Measurements from ENCODE around the gene TCAF1.

Gene TCAF1

GRCh38 chr7:143901668-143902331, at the start of gene TCAF1:
TSS of gene TCAF1 (minus strand) at chr7:143902176. CDS start at chr7:143876608, 25,568 bp downstream.
- peak within 1 kb of the TSS; percentile 86 to 90 for H3K9ac ChIP-seq (ENCODE audit: low read depth in 1 of 2, low read length in 2 of 2)
- no peaks in the 10 kb centered on the region for H3K27me3 ChIP-seq (ENCODE audit: control insufficient read depth in 2 of 2, insufficient read depth in 2 of 2, low read length in 2 of 2)
- peaks cover 0 to 7% of the 10 kb centered on the region in 2 donors for H3K4me1 ChIP-seq (ENCODE audit: control insufficient read depth in 2 of 2, insufficient read depth in 2 of 2, low read length in 2 of 2)
- no peaks in the 10 kb centered on the region for H3K36me3 ChIP-seq (ENCODE audit: control insufficient read depth in 2 of 2, insufficient read depth in 2 of 2, low read length in 2 of 2)
- peak within 1 kb of the TSS; percentile 95 to 98 for H3K27ac ChIP-seq (ENCODE audit: low read depth in 2 of 2, low read length in 2 of 2)
- peak within 1 kb of the TSS; percentile 76 to 95 for H3K4me3 ChIP-seq (ENCODE audit: low read length in 2 of 2)
- H3K9me3 ChIP-seq (ENCODE audit: control insufficient read depth in 2 of 2, low read length in 2 of 2) = no peaks in the 10 kb centered on the region

GRCh38 chr7:143948733-143949132, 46.8 kb upstream of the TCAF1 start:
- Histone ChIP-seq H3K4me3 (ENCODE audit: low read length in 2 of 2) (no peak overlapping the region), H3K9me3 (ENCODE audit: control insufficient read depth in 2 of 2, low read length in 2 of 2) (no peaks in the 10 kb centered on the region), H3K36me3 (ENCODE audit: control insufficient read depth in 2 of 2, insufficient read depth in 2 of 2, low read length in 2 of 2) (no peaks in the 10 kb centered on the region), H3K9ac (ENCODE audit: low read depth in 1 of 2, low read length in 2 of 2) (no peak overlapping the region), H3K27ac (ENCODE audit: low read depth in 2 of 2, low read length in 2 of 2) (no peak overlapping the region), H3K4me1 (ENCODE audit: control insufficient read depth in 2 of 2, insufficient read depth in 2 of 2, low read length in 2 of 2) (no peaks in the 10 kb centered on the region), H3K27me3 (ENCODE audit: control insufficient read depth in 2 of 2, insufficient read depth in 2 of 2, low read length in 2 of 2) (no peaks in the 10 kb centered on the region)

GRCh38 chr7:143947111-143947510, 45.1 kb upstream of the TCAF1 start:
- Histone ChIP-seq H3K9me3 (ENCODE audit: control insufficient read depth in 2 of 2, low read length in 2 of 2) (no peaks in the 10 kb centered on the region), H3K4me1 (ENCODE audit: control insufficient read depth in 2 of 2, insufficient read depth in 2 of 2, low read length in 2 of 2) (no peaks in the 10 kb centered on the region), H3K27ac (ENCODE audit: low read depth in 2 of 2, low read length in 2 of 2) (no peak overlapping the region), H3K27me3 (ENCODE audit: control insufficient read depth in 2 of 2, insufficient read depth in 2 of 2, low read length in 2 of 2) (no peaks in the 10 kb centered on the region), H3K4me3 (ENCODE audit: low read length in 2 of 2) (no peak overlapping the region), H3K36me3 (ENCODE audit: control insufficient read depth in 2 of 2, insufficient read depth in 2 of 2, low read length in 2 of 2) (no peaks in the 10 kb centered on the region), H3K9ac (ENCODE audit: low read depth in 1 of 2, low read length in 2 of 2) (no peak overlapping the region)

- no peak overlapping the region for H3K4me3 ChIP-seq (ENCODE audit: low read length in 2 of 2)
- no peak overlapping the region for H3K9ac ChIP-seq (ENCODE audit: low read depth in 1 of 2, low read length in 2 of 2)
- H3K36me3 ChIP-seq (ENCODE audit: control insufficient read depth in 2 of 2, insufficient read depth in 2 of 2, low read length in 2 of 2) = no peaks in the 10 kb centered on the region
- H3K27me3 ChIP-seq (ENCODE audit: control insufficient read depth in 2 of 2, insufficient read depth in 2 of 2, low read length in 2 of 2) = no peaks in the 10 kb centered on the region
- H3K9me3 ChIP-seq (ENCODE audit: control insufficient read depth in 2 of 2, low read length in 2 of 2) = no peaks in the 10 kb centered on the region
- H3K4me1 ChIP-seq (ENCODE audit: control insufficient read depth in 2 of 2, insufficient read depth in 2 of 2, low read length in 2 of 2) = no peaks in the 10 kb centered on the region
- H3K27ac ChIP-seq (ENCODE audit: low read depth in 2 of 2, low read length in 2 of 2) = no peak overlapping the region
These were observed 43.4 kb upstream of the TCAF1 start for GRCh38 chr7:143945423-143945822.

DNA sequence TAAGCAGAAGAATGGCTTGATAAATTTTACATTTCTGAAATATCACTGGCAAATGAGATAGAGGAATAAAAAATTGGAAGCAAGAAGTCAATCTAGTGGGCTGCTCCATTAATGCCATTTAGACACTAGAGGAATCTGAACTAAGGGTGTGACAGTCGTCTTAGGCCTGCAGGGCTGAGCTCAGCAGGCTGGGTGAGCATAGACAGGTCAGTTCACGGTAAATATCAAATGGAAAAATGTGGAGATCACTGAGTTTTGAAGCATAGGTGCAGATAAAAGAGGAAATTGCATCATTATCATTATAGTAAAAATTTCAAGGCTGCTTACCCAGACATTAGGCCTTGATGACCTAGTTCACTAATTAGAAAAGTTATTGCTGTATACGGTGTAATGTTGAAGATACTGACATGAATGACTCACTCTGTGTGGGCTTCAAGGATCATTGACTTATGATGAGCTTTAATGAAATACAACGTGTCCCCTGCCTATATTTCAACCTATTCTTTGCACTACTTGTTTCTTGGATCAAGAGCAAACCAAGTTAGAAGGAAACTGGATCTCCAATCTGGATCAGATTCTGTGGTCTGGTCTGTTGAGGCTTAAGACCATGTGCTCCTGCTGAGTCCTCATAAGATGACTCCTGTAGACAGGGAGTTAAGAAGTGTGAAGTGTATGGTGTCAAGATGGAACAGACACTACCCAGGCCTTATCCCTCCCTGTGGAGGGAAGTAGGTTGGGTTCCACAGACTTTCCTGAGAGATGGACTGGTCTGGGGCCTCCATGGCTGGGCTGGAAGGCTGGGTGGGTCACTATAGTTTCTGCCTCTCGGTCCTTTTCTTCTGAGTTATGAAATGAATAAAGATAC, 36.6 kb upstream of the TCAF1 start:
- H3K27me3 ChIP-seq (ENCODE audit: control insufficient read depth in 2 of 2, insufficient read depth in 2 of 2, low read length in 2 of 2) = no peaks in the 10 kb centered on the region
- no peaks in the 10 kb centered on the region for H3K36me3 ChIP-seq (ENCODE audit: control insufficient read depth in 2 of 2, insufficient read depth in 2 of 2, low read length in 2 of 2)
- no peak overlapping the region for H3K4me3 ChIP-seq (ENCODE audit: low read length in 2 of 2)
- H3K27ac ChIP-seq (ENCODE audit: low read depth in 2 of 2, low read length in 2 of 2) = no peak overlapping the region
- H3K4me1 ChIP-seq (ENCODE audit: control insufficient read depth in 2 of 2, insufficient read depth in 2 of 2, low read length in 2 of 2) = no peaks in the 10 kb centered on the region
- no peaks in the 10 kb centered on the region for H3K9me3 ChIP-seq (ENCODE audit: control insufficient read depth in 2 of 2, low read length in 2 of 2)
- H3K9ac ChIP-seq (ENCODE audit: low read depth in 1 of 2, low read length in 2 of 2) = no peak overlapping the region

DNA sequence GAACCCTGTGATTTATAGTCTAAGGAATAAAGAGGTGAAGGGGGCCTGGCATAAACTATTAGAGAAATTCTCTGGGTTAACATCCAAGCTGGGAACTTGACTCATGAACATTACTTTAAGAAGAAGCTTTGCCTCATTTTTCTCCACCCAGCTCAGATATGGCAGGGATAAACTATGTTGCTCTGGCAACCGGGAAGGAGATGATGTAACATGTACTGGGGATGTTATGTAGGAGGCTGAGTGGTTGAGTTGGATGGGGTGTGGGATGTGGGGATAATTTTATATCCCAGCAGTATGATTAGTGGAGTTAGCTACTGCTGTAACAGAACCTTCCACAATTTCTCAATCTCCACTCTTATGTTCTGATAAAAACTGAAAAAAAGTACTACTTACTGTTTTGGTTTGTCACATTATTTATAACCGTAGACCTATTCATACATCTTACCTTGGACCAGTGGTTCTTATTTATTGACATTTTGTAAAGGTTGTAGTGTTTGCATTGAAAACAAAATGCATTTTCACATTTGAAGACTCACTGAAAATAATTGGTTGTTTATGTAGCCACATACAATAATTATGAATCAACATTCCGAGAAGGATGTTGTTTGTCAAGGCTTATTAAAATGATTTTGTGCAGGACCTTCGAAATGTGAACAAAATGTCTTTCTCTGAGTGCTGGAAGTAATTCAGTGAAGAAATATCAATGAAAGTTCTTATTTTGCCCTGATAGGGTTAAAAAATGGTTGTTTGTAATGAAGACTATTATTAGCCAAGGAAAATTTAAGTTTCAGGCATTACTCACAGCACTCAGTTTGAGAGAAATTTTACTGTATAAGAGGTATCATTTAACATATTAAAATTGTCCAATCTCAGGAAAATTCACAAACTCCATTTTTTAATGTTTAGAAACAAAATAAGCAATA, 34.4 kb upstream of the TCAF1 start:
- Histone ChIP-seq H3K27ac (ENCODE audit: low read depth in 2 of 2, low read length in 2 of 2) (no peak overlapping the region), H3K4me1 (ENCODE audit: control insufficient read depth in 2 of 2, insufficient read depth in 2 of 2, low read length in 2 of 2) (no peaks in the 10 kb centered on the region), H3K27me3 (ENCODE audit: control insufficient read depth in 2 of 2, insufficient read depth in 2 of 2, low read length in 2 of 2) (no peaks in the 10 kb centered on the region), H3K4me3 (ENCODE audit: low read length in 2 of 2) (no peak overlapping the region), H3K9me3 (ENCODE audit: control insufficient read depth in 2 of 2, low read length in 2 of 2) (no peaks in the 10 kb centered on the region), H3K36me3 (ENCODE audit: control insufficient read depth in 2 of 2, insufficient read depth in 2 of 2, low read length in 2 of 2) (no peaks in the 10 kb centered on the region), H3K9ac (ENCODE audit: low read depth in 1 of 2, low read length in 2 of 2) (no peak overlapping the region)

DNA sequence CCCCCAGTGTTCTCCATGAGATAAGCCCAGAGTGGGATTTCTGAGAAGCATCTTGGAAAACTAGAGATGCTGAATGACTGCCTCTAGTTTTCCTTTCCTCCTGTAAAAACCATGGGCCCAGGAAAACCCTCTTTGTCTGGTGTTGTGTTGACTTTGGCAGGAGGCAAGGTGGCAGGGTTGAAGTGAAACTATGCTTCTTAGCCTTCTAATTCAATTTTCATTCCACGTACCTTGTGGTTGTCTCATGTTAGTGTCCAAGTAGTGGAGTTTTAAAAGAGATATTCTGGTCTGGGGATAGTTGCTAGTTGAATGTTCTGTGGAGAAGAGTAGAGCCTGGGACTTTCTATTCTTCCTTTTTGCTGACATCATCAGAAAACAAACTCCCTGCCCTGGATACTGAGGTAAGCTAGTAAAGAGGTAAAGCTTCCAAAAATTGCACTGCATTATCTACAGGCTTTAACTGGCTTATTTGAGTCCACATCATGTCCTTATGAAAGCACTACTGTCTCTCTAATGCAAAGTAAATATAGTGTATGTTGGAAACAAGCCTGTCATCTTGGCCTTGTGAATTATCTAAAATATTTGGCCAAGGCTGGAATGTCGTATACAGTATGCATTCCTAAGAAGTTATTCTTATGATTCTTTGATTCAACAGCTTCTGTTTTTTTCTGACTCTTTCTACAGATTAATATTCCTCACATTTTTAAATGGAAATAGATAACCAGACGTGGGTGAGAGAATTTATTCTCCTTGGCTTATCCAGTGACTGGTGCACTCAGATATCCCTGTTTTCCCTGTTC, 32.8 kb upstream of the TCAF1 start, which contains the start of gene OR2F2:
Gene OR2F2 (plus strand): TSS at position 708 of the 800 bp plus-strand sequence. CDS start 0 bp downstream, at position 708.
- Histone ChIP-seq H3K4me3 (ENCODE audit: low read length in 2 of 2) (no peak within 1 kb of the TSS), H3K27ac (ENCODE audit: low read depth in 2 of 2, low read length in 2 of 2) (no peak within 1 kb of the TSS), H3K4me1 (ENCODE audit: control insufficient read depth in 2 of 2, insufficient read depth in 2 of 2, low read length in 2 of 2) (no peaks in the 10 kb centered on the region), H3K36me3 (ENCODE audit: control insufficient read depth in 2 of 2, insufficient read depth in 2 of 2, low read length in 2 of 2) (no peaks in the 10 kb centered on the region), H3K9me3 (ENCODE audit: control insufficient read depth in 2 of 2, low read length in 2 of 2) (no peaks in the 10 kb centered on the region), H3K27me3 (ENCODE audit: control insufficient read depth in 2 of 2, insufficient read depth in 2 of 2, low read length in 2 of 2) (no peaks in the 10 kb centered on the region), H3K9ac (ENCODE audit: low read depth in 1 of 2, low read length in 2 of 2) (no peak within 1 kb of the TSS)

GRCh38 chr7:143931739-143932138, 29.8 kb upstream of the TCAF1 start:
- Histone ChIP-seq H3K27ac (ENCODE audit: low read depth in 2 of 2, low read length in 2 of 2) (no peak overlapping the region), H3K4me1 (ENCODE audit: control insufficient read depth in 2 of 2, insufficient read depth in 2 of 2, low read length in 2 of 2) (no peaks in the 10 kb centered on the region), H3K4me3 (ENCODE audit: low read length in 2 of 2) (no peak overlapping the region), H3K27me3 (ENCODE audit: control insufficient read depth in 2 of 2, insufficient read depth in 2 of 2, low read length in 2 of 2) (no peaks in the 10 kb centered on the region), H3K36me3 (ENCODE audit: control insufficient read depth in 2 of 2, insufficient read depth in 2 of 2, low read length in 2 of 2) (no peaks in the 10 kb centered on the region), H3K9me3 (ENCODE audit: control insufficient read depth in 2 of 2, low read length in 2 of 2) (no peaks in the 10 kb centered on the region), H3K9ac (ENCODE audit: low read depth in 1 of 2, low read length in 2 of 2) (no peak overlapping the region)

GRCh38 chr7:143929224-143929920, 27.4 kb upstream of the TCAF1 start:
- H3K27ac ChIP-seq (ENCODE audit: low read depth in 2 of 2, low read length in 2 of 2) = no peak overlapping the region
- no peaks in the 10 kb centered on the region for H3K4me1 ChIP-seq (ENCODE audit: control insufficient read depth in 2 of 2, insufficient read depth in 2 of 2, low read length in 2 of 2)
- no peak overlapping the region for H3K4me3 ChIP-seq (ENCODE audit: low read length in 2 of 2)
- no peak overlapping the region for H3K9ac ChIP-seq (ENCODE audit: low read depth in 1 of 2, low read length in 2 of 2)
- no peaks in the 10 kb centered on the region for H3K36me3 ChIP-seq (ENCODE audit: control insufficient read depth in 2 of 2, insufficient read depth in 2 of 2, low read length in 2 of 2)
- no peaks in the 10 kb centered on the region for H3K9me3 ChIP-seq (ENCODE audit: control insufficient read depth in 2 of 2, low read length in 2 of 2)
- peaks cover 0 to 2% of the 10 kb centered on the region in 2 donors for H3K27me3 ChIP-seq (ENCODE audit: control insufficient read depth in 2 of 2, insufficient read depth in 2 of 2, low read length in 2 of 2)

Data from mucosa of rectum (tissue), 2 donors.